HG03342 (cell line): ENCODE results near the gene GRID1.

ENCODE experiments used
- ATAC-seq: cut with Tn5 transposase; IDR thresholded peaks from one replicate; pipeline ENCODE4 v1.9.1; 2021; ENCODE audit warnings: mild to moderate bottlenecking, moderate library complexity; ENCODE audit not compliant: unreplicated experiment

GRID1 gene

DNA sequence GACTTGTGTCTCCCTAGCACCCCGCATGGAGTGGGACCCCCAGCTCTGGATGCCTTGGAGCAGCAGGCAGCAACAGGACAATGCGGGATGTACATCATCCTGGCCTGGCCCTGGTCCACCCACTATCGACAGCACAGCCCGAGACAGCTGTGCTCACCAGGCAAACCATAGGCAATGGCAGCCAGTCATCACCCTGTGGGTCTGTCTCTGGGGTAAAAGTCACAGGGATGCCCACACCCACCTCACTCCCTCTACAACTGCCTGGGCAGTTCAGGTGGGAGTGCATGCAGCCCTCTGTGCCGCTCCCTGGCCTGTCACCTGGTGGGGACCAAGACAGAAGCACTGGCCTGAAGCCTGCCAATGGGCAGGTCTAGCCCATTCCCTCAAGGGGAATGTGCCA lies 147.8 kb downstream of the GRID1 start:
- no peak for ATAC-seq

DNA sequence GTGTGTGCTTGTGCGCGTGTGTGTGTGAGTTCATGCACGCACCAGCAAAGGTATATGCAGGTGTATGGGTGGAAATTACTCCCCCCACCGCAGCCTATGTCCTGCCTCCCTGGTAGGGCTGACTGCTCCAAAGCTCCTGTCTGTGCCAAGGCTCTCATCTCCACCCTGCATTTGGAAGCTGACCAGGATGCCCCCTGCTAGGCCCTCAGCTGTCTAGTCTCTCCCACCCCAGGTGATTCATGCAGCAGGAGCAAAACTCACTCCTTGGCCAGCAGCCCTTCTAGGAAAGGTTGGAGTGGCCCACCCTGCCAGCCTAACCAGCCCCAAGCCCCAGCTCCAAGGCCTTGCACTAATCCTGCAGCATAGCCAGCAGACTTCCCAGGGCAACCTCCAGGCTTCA lies 148.4 kb downstream of the GRID1 start:
- no peak for ATAC-seq

DNA sequence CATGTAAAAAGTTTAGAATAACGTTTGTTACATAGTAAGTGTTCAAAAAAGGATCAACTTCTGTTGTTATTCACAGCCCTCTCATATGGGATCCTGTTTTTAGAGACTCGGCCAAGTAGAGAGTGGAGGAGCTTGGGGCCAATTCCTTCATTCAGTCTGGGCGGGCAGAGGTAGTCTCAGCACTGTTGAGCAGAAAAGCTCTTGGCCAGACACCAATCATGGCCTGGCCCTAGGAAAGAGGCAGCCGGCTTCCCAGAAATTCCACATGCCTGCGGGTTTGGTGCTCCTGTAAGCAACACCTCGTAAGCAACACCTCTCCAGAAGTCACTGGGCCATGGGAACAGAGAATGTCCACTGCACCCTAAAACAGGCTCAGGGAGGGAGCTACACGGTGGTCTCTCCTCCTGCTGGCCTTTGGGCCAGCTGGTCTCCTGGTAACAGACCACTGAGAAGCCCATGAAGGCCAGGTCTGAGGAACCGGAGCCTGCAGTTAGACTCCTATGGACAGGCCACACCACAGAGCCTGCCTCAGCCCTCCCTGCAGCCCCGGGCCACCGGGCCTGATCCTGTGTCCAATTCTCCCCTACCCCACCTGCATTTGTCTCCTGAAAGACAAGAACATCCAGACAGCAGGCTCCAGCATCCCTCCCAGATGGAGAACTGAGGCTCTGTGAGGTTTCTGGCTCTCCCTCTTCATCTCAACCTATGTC lies 149.1 kb downstream of the GRID1 start:
- no peak for ATAC-seq

DNA sequence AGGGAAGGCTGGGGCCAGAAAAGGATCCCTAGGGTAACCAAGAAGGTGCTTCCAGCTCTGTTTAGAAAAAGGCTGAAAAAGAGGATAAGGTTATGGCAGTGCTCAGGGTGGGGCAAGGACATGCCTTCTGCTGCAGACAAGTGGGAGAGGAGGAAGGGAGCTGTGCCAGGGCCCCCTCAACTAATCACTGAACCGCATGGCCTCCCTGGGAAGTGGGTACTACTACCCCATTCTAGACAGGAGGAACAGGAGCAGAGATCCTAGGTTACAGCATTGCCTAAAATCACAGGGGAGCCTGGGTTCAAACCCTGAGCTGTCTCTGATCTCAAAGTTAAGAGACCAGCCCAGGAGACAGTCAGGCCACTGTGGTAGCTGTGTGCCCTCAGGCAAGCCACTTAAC lies 149.7 kb downstream of the GRID1 start:
- ATAC-seq = no peak

DNA sequence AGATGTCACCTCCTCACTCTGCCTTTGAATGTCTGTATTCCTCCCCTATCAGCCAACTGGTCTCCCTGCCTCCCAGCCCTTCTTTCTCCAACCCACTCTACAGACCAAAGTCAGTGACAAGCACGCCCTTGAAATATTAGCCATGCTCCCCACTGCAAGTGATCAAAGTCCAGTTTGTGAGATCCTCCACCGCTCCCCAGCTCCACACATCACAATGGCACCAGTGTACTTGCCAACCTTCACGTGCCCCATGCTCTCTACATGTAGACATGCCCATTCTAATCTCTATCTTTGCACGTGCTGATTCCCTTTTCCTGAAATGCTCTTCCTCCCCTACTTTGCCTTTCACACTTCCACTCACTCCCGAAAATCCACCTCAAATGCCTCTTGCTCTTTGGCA lies 150.9 kb downstream of the GRID1 start:
- no peak for ATAC-seq

DNA sequence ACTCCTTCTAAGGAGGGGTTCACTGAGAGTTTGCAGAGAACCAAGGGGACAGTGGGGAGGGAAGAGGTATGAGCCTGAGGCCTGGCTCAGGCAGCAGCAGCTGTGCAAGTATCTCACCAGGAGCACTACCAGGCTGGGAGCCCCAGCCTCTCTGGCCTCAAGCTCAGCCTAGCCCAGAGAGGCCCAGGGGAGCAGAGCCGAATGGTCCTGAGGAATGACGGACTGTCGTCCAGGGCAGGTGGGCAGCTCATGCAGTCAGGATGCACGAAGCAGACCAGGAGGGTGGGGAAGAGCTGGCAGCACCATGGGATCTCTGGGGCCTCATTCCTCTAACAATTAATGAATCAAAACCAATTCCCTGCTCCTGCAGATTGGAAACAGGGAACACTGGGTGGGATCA lies 151.5 kb downstream of the GRID1 start:
- no peak for ATAC-seq

DNA sequence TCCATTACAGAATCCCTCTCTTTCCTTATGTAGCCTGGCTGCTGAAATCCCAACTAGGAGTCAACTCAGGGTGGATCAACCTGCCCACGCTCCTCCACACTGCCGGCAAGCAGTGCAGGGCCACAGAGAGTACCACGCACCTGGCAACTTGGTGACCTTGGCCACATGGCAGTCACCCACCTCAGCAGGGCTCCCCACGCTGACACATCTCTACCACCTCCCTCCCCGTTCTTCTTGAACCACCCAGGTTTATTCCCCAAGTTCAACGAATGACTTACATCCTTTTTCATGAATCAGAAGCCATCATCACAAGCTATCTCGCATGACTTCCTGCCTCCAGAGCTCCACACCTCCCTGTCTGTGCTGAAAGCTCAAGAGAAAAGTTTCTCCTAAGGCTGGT lies 153.4 kb downstream of the GRID1 start:
- ATAC-seq = no peak

DNA sequence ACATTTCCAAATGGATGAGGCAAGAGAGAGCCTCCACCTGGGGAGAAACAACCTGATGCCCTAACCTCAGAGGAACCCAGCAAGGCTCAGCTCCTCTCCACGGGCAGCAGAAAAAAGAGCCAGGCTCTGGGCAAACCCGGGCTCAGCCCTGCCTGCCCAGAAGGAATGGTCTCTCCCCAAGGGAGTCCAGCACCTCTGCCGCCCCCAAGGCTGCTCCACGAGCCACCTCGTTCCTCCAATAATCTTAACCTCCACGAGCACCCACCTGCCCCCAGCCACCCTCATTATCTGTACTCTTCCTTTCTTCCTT lies 154.2 kb downstream of the GRID1 start:
- no peak for ATAC-seq

DNA sequence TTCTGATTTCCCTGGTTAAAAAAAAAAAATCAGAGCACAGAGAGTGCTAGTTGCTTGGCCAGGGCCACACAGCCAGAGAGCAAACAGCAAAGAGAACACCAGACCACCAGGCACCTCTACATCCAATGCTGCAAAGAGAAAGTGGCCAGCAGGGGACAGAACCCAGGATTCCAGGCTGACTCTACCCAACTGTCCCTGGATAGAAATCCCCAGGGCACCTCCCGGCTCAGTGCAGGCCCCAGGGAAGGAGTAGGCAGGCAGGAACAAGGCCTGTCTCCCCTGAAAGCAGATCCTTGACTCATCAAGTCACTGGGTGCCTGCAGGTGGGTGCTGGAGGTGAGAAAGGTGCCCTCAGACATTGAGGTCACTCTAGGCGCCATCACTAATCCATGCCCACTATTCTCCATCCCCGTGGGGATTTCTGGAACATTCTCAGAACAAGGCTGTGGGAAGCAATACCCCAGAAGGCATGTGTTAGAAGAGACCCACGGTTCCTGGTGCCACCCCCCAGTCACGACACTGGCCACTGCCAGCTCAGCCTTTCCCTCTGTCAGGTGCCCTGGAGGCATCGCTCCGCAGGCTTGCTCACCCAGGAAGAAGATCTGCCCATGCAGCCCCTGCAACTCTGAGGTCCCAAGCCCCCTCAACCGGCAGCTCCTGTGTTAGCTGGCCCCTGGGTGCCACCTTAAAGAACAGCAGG lies 154.8 kb downstream of the GRID1 start:
- no peak for ATAC-seq

DNA sequence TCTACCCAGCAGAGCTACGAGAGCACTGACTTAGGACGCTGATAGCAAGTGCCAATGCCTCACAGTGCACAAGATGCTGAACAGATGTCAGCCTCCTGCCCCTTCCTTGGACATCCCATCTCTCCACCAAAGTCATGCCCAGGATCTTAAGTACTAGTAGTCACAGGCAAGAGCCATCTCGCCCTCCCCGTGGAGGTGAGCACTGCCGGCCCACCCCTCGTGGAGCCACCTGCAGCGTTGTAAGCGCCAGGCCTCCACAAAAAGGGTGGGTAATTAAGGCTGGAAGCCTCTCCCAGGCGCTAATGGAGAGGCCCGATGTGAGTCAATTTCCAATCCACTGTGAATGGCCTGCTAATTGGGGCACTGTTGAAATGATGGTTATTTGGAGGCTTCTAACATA lies 156.2 kb downstream of the GRID1 start:
- no peak for ATAC-seq

DNA sequence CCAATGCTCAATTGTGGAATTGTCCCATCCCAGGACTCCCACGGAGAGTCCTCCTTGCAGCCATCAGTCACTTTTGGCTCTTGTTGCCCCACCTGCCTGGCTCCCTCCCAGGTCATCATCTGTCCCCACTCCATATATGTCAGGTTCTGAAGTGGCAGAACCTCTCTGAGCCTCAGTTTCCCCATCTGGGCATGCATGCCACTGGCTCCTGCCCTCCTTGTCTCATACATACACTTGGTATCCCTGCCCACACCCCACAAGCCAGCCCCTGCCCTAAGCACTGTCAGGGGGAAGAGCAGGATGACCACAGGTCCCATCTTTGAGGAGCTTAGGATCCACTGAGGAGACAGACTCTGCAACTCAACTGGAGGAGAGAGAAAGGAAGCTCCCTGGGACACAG lies 156.9 kb downstream of the GRID1 start:
- no peak for ATAC-seq

DNA sequence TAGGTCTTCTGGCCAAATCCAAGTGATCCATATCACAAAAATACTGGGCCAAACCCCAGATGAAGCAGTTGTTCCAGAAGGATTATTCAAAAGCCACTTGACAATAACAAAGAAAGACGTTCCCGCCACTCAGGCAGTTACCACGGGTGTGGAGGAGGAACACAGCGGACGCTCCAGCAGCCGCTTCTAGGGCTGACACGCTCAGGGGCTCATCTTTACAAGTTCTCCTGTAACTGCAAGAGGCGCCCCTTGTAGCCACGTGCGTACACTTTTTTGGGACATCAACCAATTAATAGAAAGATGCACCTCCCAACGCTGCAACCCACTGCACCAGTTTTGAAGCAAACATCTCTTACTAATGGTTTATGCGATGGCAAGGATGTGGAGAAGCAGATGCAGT lies 159.4 kb downstream of the GRID1 start:
- no peak for ATAC-seq

DNA sequence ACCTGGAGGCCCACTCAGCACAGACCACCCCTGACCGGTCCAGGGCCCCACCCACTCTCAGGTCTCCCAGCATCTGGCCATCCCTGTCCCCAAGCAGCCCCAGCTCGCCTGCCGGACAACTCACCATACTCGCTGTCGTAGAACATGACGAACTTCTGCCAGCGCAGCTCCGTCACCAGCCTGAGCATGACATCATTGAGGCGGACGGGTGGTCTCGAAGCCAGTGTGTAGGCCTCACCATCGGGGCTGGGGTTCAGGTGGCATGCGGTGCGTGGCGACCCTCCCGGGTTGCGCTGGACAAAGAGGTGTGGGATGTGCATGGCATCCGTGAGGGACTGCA lies 160.4 kb downstream of the GRID1 start:
- no peak for ATAC-seq

DNA sequence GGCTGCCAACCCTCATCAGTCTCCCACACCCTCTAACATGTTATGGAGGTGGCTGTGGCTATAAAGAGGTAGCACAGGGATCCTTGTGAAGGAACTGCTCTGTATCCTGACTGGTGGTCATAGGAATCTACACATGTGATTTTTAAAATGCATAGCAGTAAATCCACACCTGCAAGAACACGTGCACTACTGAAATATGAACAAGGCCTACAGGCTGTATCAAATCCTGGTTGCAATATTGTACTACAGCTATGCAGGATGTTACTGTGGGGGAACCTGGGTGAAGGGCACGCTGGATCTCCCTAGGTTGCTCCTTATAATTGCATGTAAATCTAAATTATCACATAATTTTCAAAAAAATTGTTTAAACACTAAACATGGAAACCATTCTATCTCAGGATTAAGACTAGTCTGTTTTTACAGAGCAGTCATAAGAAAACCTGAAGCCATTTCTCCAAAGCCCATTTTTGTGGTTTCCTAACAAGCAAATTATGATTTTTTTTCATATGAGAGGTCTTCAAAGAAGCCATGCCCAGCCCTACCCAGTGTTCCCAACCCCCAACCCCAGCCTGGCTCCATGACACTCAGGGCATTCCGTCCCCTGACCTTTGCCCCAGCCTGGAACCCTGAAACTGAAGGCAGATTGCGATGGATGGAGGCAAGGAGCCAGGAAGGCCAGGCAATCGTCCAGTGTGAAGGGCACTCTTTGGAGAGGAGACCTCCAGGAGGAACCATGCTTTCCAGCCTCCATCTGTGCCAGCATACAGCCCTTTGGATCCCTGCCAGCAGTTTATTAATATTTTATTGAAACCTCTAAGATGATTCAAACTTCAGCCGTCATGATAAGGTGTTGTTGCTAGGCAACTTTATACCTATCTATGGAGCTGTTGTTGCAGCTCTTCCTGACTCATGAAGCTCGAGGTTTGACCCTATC lies 161.0 kb downstream of the GRID1 start:
- no peak for ATAC-seq

DNA sequence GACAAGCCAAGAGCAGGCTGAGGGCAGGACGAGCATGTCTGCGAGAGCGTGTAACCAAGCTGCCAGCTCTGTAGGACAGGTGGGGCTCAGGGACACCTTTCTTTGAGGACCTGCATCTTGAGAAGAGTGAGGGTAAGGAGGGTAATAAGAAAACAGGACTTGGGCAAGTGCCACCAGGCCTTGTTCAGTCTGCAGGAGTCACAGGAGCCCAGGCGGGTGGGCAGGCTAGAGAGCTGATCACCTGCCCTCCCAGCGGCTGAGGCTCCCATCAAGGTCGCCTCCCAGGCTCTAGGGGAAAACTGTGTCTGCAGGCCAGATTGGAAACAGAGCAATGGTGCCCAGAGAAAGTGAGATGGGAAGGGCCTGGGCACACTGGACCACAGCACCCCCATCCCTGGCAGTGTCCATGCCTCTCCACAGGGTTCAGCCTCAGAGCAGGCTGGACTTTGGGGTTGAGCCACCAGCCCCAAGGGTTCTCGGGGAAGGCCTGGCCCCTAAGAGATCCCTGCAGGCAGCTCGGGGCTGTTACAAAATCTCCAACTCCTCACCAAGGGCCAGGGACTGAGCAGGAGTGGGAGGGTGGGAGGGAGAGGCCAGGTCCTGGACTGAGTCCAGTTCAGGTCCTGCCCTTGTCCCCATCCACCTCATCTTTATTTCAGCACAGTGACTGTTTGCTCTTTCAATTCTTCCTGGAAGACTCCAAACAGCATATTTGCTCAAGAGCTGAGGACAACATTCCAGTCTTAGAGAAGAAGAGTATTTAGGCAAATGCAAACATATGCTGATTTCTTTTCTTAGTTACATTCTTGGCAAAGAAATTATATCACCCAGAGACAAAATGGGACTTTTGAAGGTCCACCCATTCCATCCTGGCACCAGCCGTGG lies 161.9 kb downstream of the GRID1 start:
- ATAC-seq = no peak

DNA sequence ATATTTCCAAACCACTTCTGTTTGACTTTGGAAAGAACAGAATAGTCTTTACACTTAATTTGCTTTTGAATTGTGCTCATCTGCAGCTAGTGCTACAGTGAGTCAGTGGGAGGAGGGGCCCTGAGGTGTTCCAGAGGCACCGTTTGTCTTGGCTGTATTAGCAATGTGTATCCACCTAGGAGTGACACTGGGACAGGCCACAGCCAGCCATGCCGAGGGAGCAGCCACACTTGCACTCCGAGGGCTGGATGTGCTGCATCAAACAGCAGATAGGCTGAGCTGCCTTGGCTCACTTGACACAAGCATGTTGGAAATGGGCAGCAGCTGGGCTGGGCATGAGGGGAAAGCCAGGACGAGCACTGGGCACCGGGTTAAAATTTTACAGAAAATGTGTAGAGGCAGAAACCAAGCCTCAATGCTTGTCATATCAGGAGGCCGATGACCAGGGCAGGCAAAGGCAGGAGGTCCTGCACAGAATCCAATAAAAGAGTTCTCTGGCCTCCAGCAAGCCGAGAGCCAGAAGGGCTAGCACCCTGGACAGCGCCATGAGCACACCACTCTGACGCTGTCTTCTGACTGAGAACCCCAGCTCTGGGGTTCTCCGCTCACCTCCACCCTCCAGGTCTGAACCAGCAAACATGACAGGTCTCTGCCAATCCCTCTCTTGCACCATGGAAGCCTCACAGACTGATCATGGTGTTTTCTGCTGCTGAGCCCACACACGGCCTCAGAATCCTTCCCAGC lies 163.3 kb downstream of the GRID1 start:
- ATAC-seq = no peak

DNA sequence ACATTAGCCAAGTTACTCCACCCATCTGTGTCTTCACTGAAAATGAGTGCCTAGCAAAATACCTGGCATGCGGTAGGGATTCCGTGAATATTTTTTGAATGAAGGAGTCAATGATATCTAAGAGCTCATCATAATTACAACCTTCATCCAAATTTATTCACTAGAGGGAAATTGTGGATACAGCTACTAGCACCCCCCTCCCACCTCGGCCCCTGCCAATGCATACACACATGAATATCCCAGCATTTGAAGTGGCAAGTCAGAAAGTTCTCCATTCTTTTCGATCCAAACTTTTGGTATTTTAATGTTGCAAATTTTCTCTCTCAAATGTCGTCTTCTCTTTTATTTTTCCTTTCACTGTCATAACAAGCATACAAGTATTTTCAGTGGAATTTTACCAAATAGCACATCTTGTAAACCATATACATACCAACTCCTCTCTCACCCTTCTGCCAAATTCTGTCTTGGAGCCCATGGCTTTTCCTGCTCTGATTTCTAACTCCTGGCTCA lies 164.3 kb downstream of the GRID1 start:
- ATAC-seq = no peak

DNA sequence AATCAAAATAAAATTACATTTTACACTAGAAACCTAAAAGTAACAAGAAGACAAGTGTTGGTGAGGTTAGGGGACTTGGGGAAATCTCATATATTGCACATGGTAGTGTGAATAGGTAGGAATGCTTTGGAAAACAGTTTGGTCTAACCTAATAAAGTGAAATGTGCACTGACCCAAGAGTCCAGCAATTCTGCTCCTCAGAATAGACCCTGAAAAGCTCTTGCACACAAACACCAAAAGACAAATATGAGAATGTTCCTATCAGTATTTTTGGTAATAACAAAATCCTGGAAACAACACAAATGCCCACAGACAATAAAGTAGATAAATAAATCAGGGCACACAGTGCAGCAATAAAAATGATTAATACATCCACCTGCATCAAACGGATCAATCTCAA lies 165.7 kb downstream of the GRID1 start:
- ATAC-seq = no peak

DNA sequence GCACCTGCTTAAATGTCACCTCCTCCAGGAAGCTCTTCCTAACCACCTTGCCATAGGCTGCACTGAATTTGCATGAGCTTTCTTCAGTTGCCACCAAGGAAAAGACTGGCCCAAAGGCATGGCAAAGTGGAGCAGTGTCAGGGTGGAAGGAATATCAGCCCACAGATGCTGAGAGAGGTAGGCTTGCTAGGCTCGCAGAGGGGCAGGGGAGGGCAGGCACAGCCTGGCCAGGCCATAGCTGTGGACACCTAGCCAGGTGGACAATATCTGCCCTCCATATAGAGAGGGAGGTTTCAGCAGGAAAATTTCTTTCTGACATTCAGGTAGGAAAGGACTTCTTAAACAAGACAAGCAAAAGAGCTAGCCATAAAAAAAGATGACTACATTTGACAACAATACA lies 166.3 kb downstream of the GRID1 start:
- ATAC-seq = no peak

DNA sequence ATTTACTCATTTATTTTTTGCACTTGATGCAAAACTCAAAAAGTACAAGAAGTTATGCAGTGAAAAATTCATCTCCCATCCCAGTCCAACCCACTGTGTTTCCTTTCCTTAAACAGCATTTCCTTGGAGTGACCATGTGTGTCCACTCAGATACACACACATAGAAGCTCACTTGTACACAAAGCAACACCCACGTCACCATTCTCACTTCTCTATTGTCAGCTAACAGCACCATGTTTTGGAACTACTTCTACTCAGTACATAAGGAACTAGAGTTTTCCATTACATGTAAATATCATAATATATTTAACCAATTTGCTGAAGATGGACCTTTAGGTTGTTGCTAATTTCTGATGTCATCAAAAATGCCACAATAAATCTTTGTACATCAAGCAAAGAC lies 167.6 kb downstream of the GRID1 start:
- no peak for ATAC-seq
